KMS-11 (cell line): ENCODE results near the gene GUCY1A1.

ENCODE experiments used
- H2AFZ ChIP-seq: fragments of 200-600 bp; sonication (generic); 2 replicates; pipeline ENCODE4 v1.6.1; 2016; ENCODE audit warnings: antibody characterized with exemption, mixed run types, low read depth
- H3K27ac ChIP-seq: fragments of 200-600 bp; sonication (generic); 2 replicates; pipeline ENCODE4 v1.6.1; 2016; ENCODE audit warnings: mild to moderate bottlenecking, mixed run types
- H3K27me3 ChIP-seq: fragments of 200-600 bp; sonication (generic); 2 replicates; pipeline ENCODE4 v1.6.1; 2017; ENCODE audit warnings: mild to moderate bottlenecking, low read depth, mixed run types, moderate library complexity; ENCODE audit not compliant: insufficient read depth
- H3K36me3 ChIP-seq: fragments of 200-600 bp; sonication (generic); 2 replicates; pipeline ENCODE4 v1.6.1; 2017; ENCODE audit warnings: mild to moderate bottlenecking, mixed run types; ENCODE audit not compliant: insufficient read depth
- H3K4me1 ChIP-seq: fragments of 200-600 bp; sonication (generic); 2 replicates; pipeline ENCODE4 v1.6.1; 2016; ENCODE audit warnings: mild to moderate bottlenecking, low read depth, mixed run types; ENCODE audit not compliant: poor library complexity, severe bottlenecking
- H3K4me2 ChIP-seq: fragments of 200-600 bp; sonication (generic); 2 replicates; pipeline ENCODE4 v1.7.0; 2016; ENCODE audit warnings: mild to moderate bottlenecking, mixed run types
- H3K4me3 ChIP-seq: fragments of 200-600 bp; sonication (generic); IDR thresholded peaks from 2 replicates; pipeline ENCODE4 v1.6.1; 2017; ENCODE audit warnings: low read depth, low read length, mixed read lengths; ENCODE audit not compliant: insufficient read depth
- H3K79me2 ChIP-seq: fragments of 200-600 bp; sonication (generic); 2 replicates; pipeline ENCODE4 v1.6.1; 2016; ENCODE audit warnings: low read depth, mixed run types; ENCODE audit not compliant: insufficient read depth
- H3K9ac ChIP-seq: fragments of 200-600 bp; sonication (generic); 2 replicates; pipeline ENCODE4 v1.6.1; 2016; ENCODE audit warnings: mild to moderate bottlenecking, mixed run types
- H4K20me1 ChIP-seq: fragments of 200-600 bp; sonication (generic); 2 replicates; pipeline ENCODE4 v1.6.1; 2016; ENCODE audit warnings: mild to moderate bottlenecking, mixed run types; ENCODE audit not compliant: insufficient read depth
- CTCF ChIP-seq: fragments of 200-600 bp; sonication (generic); conservative IDR thresholded peaks from 2 replicates; pipeline ENCODE4 v1.6.1; 2017; ENCODE audit warnings: low read depth, mild to moderate bottlenecking, antibody characterized with exemption, low read length, moderate library complexity, mixed read lengths

GUCY1A1 gene

GRCh38 chr4:155666344-155667221 lies at the start of gene GUCY1A1:
TSS of gene GUCY1A1 (plus strand) at chr4:155666848. CDS start at chr4:155696868, 30,020 bp downstream.
- Histone ChIP-seq H3K4me2 (peak within 1 kb of the TSS; percentile 95), H3K36me3 (no peaks in the 10 kb centered on the region), H3K27ac (peak within 1 kb of the TSS; percentile 99), H2AFZ (peak within 1 kb of the TSS; percentile 57), H3K4me3 (no peak within 1 kb of the TSS), H3K27me3 (no peaks in the 10 kb centered on the region), H3K4me1 (peaks cover 47% of the 10 kb centered on the region), H3K9ac (peak within 1 kb of the TSS; percentile 99), H3K79me2 (peaks cover 61% of the 10 kb centered on the region), H4K20me1 (no peaks in the 10 kb centered on the region)
- TF ChIP-seq CTCF: no peak

- Histone ChIP-seq H3K79me2 (no peaks in the 10 kb centered on the region), H3K4me3 (no peak overlapping the region), H3K27me3 (no peaks in the 10 kb centered on the region), H4K20me1 (no peaks in the 10 kb centered on the region), H3K4me1 (peaks cover 4% of the 10 kb centered on the region), H3K36me3 (no peaks in the 10 kb centered on the region), H2AFZ (no peak overlapping the region), H3K4me2 (no peak overlapping the region), H3K9ac (no peak overlapping the region), H3K27ac (no peak overlapping the region)
- no peak for TF ChIP-seq CTCF
These were observed 49.4 kb upstream of the GUCY1A1 start for GRCh38 chr4:155617296-155617695.

- Histone ChIP-seq H3K9ac (no peak overlapping the region), H3K4me1 (peaks cover 4% of the 10 kb centered on the region), H3K79me2 (no peaks in the 10 kb centered on the region), H4K20me1 (no peaks in the 10 kb centered on the region), H3K27me3 (no peaks in the 10 kb centered on the region), H3K27ac (no peak overlapping the region), H3K36me3 (no peaks in the 10 kb centered on the region), H2AFZ (no peak overlapping the region), H3K4me2 (no peak overlapping the region), H3K4me3 (no peak overlapping the region)
- TF ChIP-seq CTCF: no peak
These were observed 48.3 kb upstream of the GUCY1A1 start for GRCh38 chr4:155618183-155618838.

GRCh38 chr4:155620637-155621036 lies 46.0 kb upstream of the GUCY1A1 start:
- Histone ChIP-seq H3K27me3 (no peaks in the 10 kb centered on the region), H3K36me3 (no peaks in the 10 kb centered on the region), H3K4me2 (no peak overlapping the region), H3K4me1 (no peaks in the 10 kb centered on the region), H3K4me3 (no peak overlapping the region), H3K9ac (no peak overlapping the region), H3K79me2 (no peaks in the 10 kb centered on the region), H4K20me1 (no peaks in the 10 kb centered on the region), H3K27ac (no peak overlapping the region), H2AFZ (no peak overlapping the region)
- TF ChIP-seq CTCF: no peak
